Progenitor cell of endocrine pancreas (in vitro differentiated cells): Measurements from ENCODE around the gene RYR3. TPM values are rescaled to one million over a fixed set of nuclear protein-coding genes. Genes with fewer than 3 reads are reported as not detected.
A peak's percentile ranks its signal among the peaks of the same experiment; 100 is the strongest.

Experiments used
- DNase-seq: peaks from one replicate; pipeline ENCODE4 v3.0.0; 2021; ENCODE audit warnings: low spot score; ENCODE audit not compliant: unreplicated experiment
- H3K27ac Mint-ChIP-seq: 2 replicates; pipeline ENCODE4 v1.8.0; 2021; ENCODE audit warnings: mild to moderate bottlenecking, moderate library complexity, mixed read lengths
- H3K27me3 Mint-ChIP-seq: 2 replicates; pipeline ENCODE4 v1.8.0; 2021; ENCODE audit warnings: mixed read lengths
- H3K36me3 Mint-ChIP-seq: 2 replicates; pipeline ENCODE4 v1.8.0; 2022; ENCODE audit warnings: mixed read lengths; ENCODE audit not compliant: insufficient read depth
- H3K4me1 Mint-ChIP-seq: 2 replicates; pipeline ENCODE4 v1.8.0; 2021; ENCODE audit warnings: low read depth, mixed read lengths
- H3K4me3 Mint-ChIP-seq: 2 replicates; pipeline ENCODE4 v1.8.0; 2021; ENCODE audit warnings: low read depth, mild to moderate bottlenecking, moderate library complexity, mixed read lengths
- H3K9me3 Mint-ChIP-seq: 2 replicates; pipeline ENCODE4 v1.8.0; 2021; ENCODE audit warnings: low read depth, mixed read lengths
- CTCF ChIP-seq: fragments of 200-600 bp; sonication (generic); IDR thresholded peaks from one replicate; pipeline ENCODE4 v1.5.0; 2021; ENCODE audit warnings: antibody characterized with exemption, mild to moderate bottlenecking; ENCODE audit not compliant: unreplicated experiment
- total RNA-seq: library from RNA; stranded (reverse); gene quantifications from 2 replicates; pipeline ENCODE4 v1.2.1, GENCODE V29; 2021

The RYR3 gene
- total RNA-seq, 1 donor from 2014 or later: 0.07 TPM

GRCh38 chr15:33680336-33680735, 369.6 kb downstream of the RYR3 start:
- no peak for TF ChIP-seq CTCF
- Mint-ChIP-seq H3K4me1 (peaks cover 19% of the 10 kb centered on the region), H3K36me3 (no peaks in the 10 kb centered on the region), H3K4me3 (no peak overlapping the region), H3K27ac (no peak overlapping the region), H3K27me3 (peaks cover 12% of the 10 kb centered on the region), H3K9me3 (peaks cover 4% of the 10 kb centered on the region)
- no peak for DNase-seq

- no peaks in the 10 kb centered on the region for H3K9me3 Mint-ChIP-seq
- no peaks in the 10 kb centered on the region for H3K4me1 Mint-ChIP-seq
- peaks cover 1% of the 10 kb centered on the region for H3K27me3 Mint-ChIP-seq
- no peaks in the 10 kb centered on the region for H3K36me3 Mint-ChIP-seq
- no peak overlapping the region for H3K4me3 Mint-ChIP-seq
- DNase-seq: no peak
- H3K27ac Mint-ChIP-seq: no peak overlapping the region
- TF ChIP-seq CTCF: no peak
These were observed 382.5 kb downstream of the RYR3 start for GRCh38 chr15:33693166-33693800.

GRCh38 chr15:33698126-33698525, 387.4 kb downstream of the RYR3 start:
- Mint-ChIP-seq H3K4me1 (no peaks in the 10 kb centered on the region), H3K4me3 (no peak overlapping the region), H3K9me3 (no peaks in the 10 kb centered on the region), H3K36me3 (no peaks in the 10 kb centered on the region), H3K27me3 (peaks cover 6% of the 10 kb centered on the region), H3K27ac (no peak overlapping the region)
- DNase-seq: no peak
- no peak for TF ChIP-seq CTCF

GRCh38 chr15:33699145-33699544, 388.4 kb downstream of the RYR3 start:
- peaks cover 6% of the 10 kb centered on the region for H3K27me3 Mint-ChIP-seq
- DNase-seq: no peak
- no peaks in the 10 kb centered on the region for H3K4me1 Mint-ChIP-seq
- no peaks in the 10 kb centered on the region for H3K36me3 Mint-ChIP-seq
- no peak overlapping the region for H3K4me3 Mint-ChIP-seq
- H3K27ac Mint-ChIP-seq: no peak overlapping the region
- H3K9me3 Mint-ChIP-seq: no peaks in the 10 kb centered on the region
- TF ChIP-seq CTCF: no peak

- TF ChIP-seq CTCF: peak; percentile 53
- Mint-ChIP-seq H3K27ac (no peak overlapping the region), H3K27me3 (peaks cover 6% of the 10 kb centered on the region), H3K36me3 (no peaks in the 10 kb centered on the region), H3K4me3 (no peak overlapping the region), H3K9me3 (no peaks in the 10 kb centered on the region), H3K4me1 (no peaks in the 10 kb centered on the region)
- no peak for DNase-seq
These were observed 389.1 kb downstream of the RYR3 start for GRCh38 chr15:33699691-33700447.
